Measurements from ENCODE around the gene ATP2A3.

DNA sequence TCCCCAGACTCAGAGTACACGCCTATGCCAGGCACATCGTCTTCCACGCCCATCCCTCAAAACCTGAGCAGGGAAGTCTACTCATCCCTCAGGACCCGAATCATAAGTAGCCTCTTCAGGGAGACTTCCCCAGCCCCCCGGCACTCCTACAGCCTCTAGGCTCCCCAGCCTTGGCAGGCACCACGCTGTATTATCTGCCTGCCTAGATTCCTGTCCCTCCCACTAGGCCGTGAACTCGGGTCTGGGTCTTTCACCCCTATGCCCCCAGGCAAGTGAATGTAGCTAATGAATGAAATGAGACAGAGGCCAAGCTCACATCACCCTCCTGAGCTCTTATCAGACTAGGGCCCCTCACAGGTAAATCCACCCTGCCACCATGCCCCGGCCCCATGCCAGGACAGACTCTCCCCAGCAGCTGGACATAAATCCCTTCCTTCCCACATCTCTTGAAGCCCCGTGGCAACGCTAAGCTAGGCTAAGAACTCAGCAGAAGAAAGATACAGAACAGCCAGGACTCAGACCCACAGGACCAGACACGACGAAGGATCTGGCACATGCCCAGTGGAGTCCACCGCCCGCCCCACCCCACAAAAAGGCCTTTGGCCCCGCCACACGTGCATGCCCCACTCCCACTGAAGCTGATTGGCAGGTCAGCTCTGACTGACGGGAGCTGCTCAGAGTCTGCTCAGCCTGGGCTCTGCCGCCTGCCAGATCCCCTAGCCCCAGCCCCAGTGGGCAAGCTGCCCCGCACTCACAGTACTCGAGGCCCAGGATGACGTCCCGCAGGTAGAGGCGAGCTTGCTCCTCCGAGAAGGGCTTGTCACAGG lies 84.4 kb downstream of the ATP2A3 start:
- TF ChIP-seq FOXM1 (IDR thresholded peaks at IDR 0.05; ENCODE audit: borderline replicate concordance) (no peak), SP1 (IDR thresholded peaks at IDR 0.05) (no peak), BHLHE40 (IDR thresholded peaks at IDR 0.05; ENCODE audit: borderline replicate concordance) (no peak), NFRKB (IDR thresholded peaks at IDR 0.05) (no peak), FOXA1 (IDR thresholded peaks at IDR 0.05) (no peak), ZNF384 (IDR thresholded peaks at IDR 0.05) (no peak), ELF4 (IDR thresholded peaks at IDR 0.05) (no peak), TARDBP (IDR thresholded peaks at IDR 0.05) (no peak), SUZ12 (IDR thresholded peaks at IDR 0.05) (no peak), FOXK2 (IDR thresholded peaks at IDR 0.05) (no peak), L3MBTL2 (conservative IDR thresholded peaks at IDR 0.05) (no peak)
- TF ChIP-seq, protein P1, sequence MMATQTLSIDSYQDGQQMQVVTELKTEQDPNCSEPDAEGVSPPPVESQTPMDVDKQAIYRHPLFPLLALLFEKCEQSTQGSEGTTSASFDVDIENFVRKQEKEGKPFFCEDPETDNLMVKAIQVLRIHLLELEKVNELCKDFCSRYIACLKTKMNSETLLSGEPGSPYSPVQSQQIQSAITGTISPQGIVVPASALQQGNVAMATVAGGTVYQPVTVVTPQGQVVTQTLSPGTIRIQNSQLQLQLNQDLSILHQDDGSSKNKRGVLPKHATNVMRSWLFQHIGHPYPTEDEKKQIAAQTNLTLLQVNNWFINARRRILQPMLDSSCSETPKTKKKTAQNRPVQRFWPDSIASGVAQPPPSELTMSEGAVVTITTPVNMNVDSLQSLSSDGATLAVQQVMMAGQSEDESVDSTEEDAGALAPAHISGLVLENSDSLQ (IDR thresholded peaks at IDR 0.05), result no peak

All from HEK293T (cell line).